ENCODE data around the gene MMP20. TPM values are rescaled to one million over a fixed set of nuclear protein-coding genes. Genes with fewer than 3 reads are reported as not detected.

The MMP20 gene
- total RNA-seq, 1 donor from 2014 or later: not detected

Other genes with a start within 250 kb of the MMP20 start
- gene TMEM123, start 172.6 kb downstream of the MMP20 start, total RNA-seq: 178 and 234 TPM in 2 replicates
- 0.11 TPM in 1 of 2 replicates, not detected in the other for gene MMP7, start 94.6 kb downstream of the MMP20 start, total RNA-seq
- gene MMP27, start 80.4 kb upstream of the MMP20 start, total RNA-seq: not detected in 2 replicates
- gene MMP8, start 99.6 kb upstream of the MMP20 start, total RNA-seq: not detected in 2 replicates
- gene MMP10, start 155.3 kb upstream of the MMP20 start, total RNA-seq: 8.0 and 13.3 TPM in 2 replicates
- 450 and 1,378 TPM in 2 replicates for gene MMP1, start 172.8 kb upstream of the MMP20 start, total RNA-seq
- gene MMP3, start 218.3 kb upstream of the MMP20 start, total RNA-seq: not detected in 2 replicates
- not detected in 2 replicates for gene MMP12, start 249.7 kb upstream of the MMP20 start, total RNA-seq

Measured in pulmonary artery endothelial cell (primary cell).